ENCODE measurements around the gene DNAJC7. TPM values are rescaled to one million over a fixed set of nuclear protein-coding genes. Genes with fewer than 3 reads are reported as not detected.
A peak's percentile ranks its signal among the peaks of the same experiment; 100 is the strongest.

The DNAJC7 gene
- total RNA-seq, 2 experiments from 2014 or later, result 86.6 to 94.8 TPM

- no peak overlapping the region for H3K27ac Mint-ChIP-seq
- H3K4me3 Mint-ChIP-seq, result no peak overlapping the region
These were observed 36.7 kb upstream of the DNAJC7 start for GRCh38 chr17:42053731-42054500.

GRCh38 chr17:42052346-42052877, 35.2 kb upstream of the DNAJC7 start:
- DNase-seq (no peak), ATAC-seq (no peak)
- CTCF ChIA-PET, result interaction anchor here (0.7 to 1.4 kb wide), 5 partner anchors 10 to 164 kb away, joined by 3 to 7 read pairs (median 3); no protein-coding TSS in a partner anchor
- Mint-ChIP-seq H3K27ac (no peak overlapping the region), H3K4me3 (no peak overlapping the region), H3K36me3 (ENCODE audit: low read depth) (no peaks in the 10 kb centered on the region), H3K4me1 (peaks cover 8% of the 10 kb centered on the region), H3K27me3 (peaks cover 24% of the 10 kb centered on the region), H3K9me3 (ENCODE audit: low read depth) (no peaks in the 10 kb centered on the region)
- POLR2A ChIA-PET, result no interaction called here
- intact Hi-C loops (cut with DNase I, micrococcal nuclease), result no loop called here

More at GRCh38 chr17:42053731-42054500, 36.7 kb upstream of the DNAJC7 start:
- Mint-ChIP-seq H3K4me1 (peaks cover 8% of the 10 kb centered on the region), H3K27me3 (peaks cover 21% of the 10 kb centered on the region), H3K9me3 (ENCODE audit: low read depth) (no peaks in the 10 kb centered on the region), H3K36me3 (ENCODE audit: low read depth) (no peaks in the 10 kb centered on the region)
- CTCF ChIA-PET, result no interaction called here
- POLR2A ChIA-PET, result no interaction called here
- ATAC-seq (no peak), DNase-seq (no peak)
- intact Hi-C loops (cut with DNase I, micrococcal nuclease), result no loop called here

- no peak overlapping the region for H3K27ac Mint-ChIP-seq
- DNase-seq (no peak), ATAC-seq (no peak)
- H3K4me3 Mint-ChIP-seq, result no peak overlapping the region
- H3K4me1 Mint-ChIP-seq, result peaks cover 8% of the 10 kb centered on the region
- no peaks in the 10 kb centered on the region for H3K36me3 Mint-ChIP-seq (ENCODE audit: low read depth)
- H3K27me3 Mint-ChIP-seq, result peaks cover 24% of the 10 kb centered on the region
- POLR2A ChIA-PET, result no interaction called here
- intact Hi-C loops (cut with DNase I, micrococcal nuclease), result no loop called here
- CTCF ChIA-PET, result interaction anchor here (0.7 to 1.4 kb wide), 9 partner anchors 9 to 164 kb away, joined by 3 to 7 read pairs (median 3); partner anchors contain the start of genes NKIRAS2 and ODAD4
- no peaks in the 10 kb centered on the region for H3K9me3 Mint-ChIP-seq (ENCODE audit: low read depth)
These were observed 34.4 kb upstream of the DNAJC7 start for GRCh38 chr17:42051645-42052044.

- CTCF ChIA-PET, result interaction anchor here (1.0 to 1.4 kb wide), 5 partner anchors 11 to 121 kb away, joined by 3 to 7 read pairs (median 3); partner anchors contain the start of genes NKIRAS2 and ODAD4
- Mint-ChIP-seq H3K36me3 (ENCODE audit: low read depth) (no peaks in the 10 kb centered on the region), H3K4me1 (peaks cover 8% of the 10 kb centered on the region), H3K27ac (no peak overlapping the region), H3K27me3 (peaks cover 24% of the 10 kb centered on the region), H3K4me3 (peak overlapping the region; percentile 59), H3K9me3 (ENCODE audit: low read depth) (no peaks in the 10 kb centered on the region)
- no peak for DNase-seq
- intact Hi-C loops (cut with DNase I, micrococcal nuclease), result no loop called here
- ATAC-seq, result no peak
- POLR2A ChIA-PET, result no interaction called here
These were observed 33.8 kb upstream of the DNAJC7 start for GRCh38 chr17:42051013-42051400.

- H3K9me3 Mint-ChIP-seq (ENCODE audit: low read depth), result no peaks in the 10 kb centered on the region
- DNase-seq (peak; percentile 64), ATAC-seq (peak; percentile 83)
- ChIA-PET POLR2A (no interaction called here), CTCF (interaction anchor here (1.0 to 1.4 kb wide), 6 partner anchors 10 to 121 kb away, joined by 3 to 7 read pairs (median 3); partner anchors contain the start of genes NKIRAS2 and ODAD4)
- H3K4me3 Mint-ChIP-seq, result peak within 1 kb of the TSS; percentile 59
- no peaks in the 10 kb centered on the region for H3K36me3 Mint-ChIP-seq (ENCODE audit: low read depth)
- H3K27ac Mint-ChIP-seq, result no peak within 1 kb of the TSS
- peaks cover 24% of the 10 kb centered on the region for H3K27me3 Mint-ChIP-seq
- peaks cover 7% of the 10 kb centered on the region for H3K4me1 Mint-ChIP-seq
- intact Hi-C loops (cut with DNase I, micrococcal nuclease), result no loop called here
These were observed 33.3 kb upstream of the DNAJC7 start, which contains the start of gene C17orf113 for GRCh38 chr17:42050393-42051012. Gene C17orf113 (minus strand): TSS chr17:42050601. CDS start chr17:42043376, 7,225 bp downstream.

- H3K27me3 Mint-ChIP-seq, result peaks cover 24% of the 10 kb centered on the region
- peak; percentile 17 for ATAC-seq
- H3K36me3 Mint-ChIP-seq (ENCODE audit: low read depth), result no peaks in the 10 kb centered on the region
- peaks cover 5% of the 10 kb centered on the region for H3K4me1 Mint-ChIP-seq
- POLR2A ChIA-PET, result interaction anchor here (0.5 kb wide), 1 partner anchor 234 kb away, joined by 3 read pairs; no protein-coding TSS in a partner anchor
- H3K9me3 Mint-ChIP-seq (ENCODE audit: low read depth), result no peaks in the 10 kb centered on the region
- H3K27ac Mint-ChIP-seq, result no peak overlapping the region
- no peak for DNase-seq
- H3K4me3 Mint-ChIP-seq, result peak overlapping the region; percentile 56
- intact Hi-C loops (cut with DNase I, micrococcal nuclease), result no loop called here
- CTCF ChIA-PET, result interaction anchor here (0.7 to 1.4 kb wide), 6 partner anchors 9 to 172 kb away, joined by 3 to 7 read pairs (median 3); no protein-coding TSS in a partner anchor
These were observed 32.7 kb upstream of the DNAJC7 start for GRCh38 chr17:42049834-42050392.

- intact Hi-C loops (cut with DNase I, micrococcal nuclease), result no loop called here
- no peaks in the 10 kb centered on the region for H3K36me3 Mint-ChIP-seq (ENCODE audit: low read depth)
- DNase-seq (no peak), ATAC-seq (no peak)
- H3K4me3 Mint-ChIP-seq, result no peak overlapping the region
- H3K9me3 Mint-ChIP-seq (ENCODE audit: low read depth), result no peaks in the 10 kb centered on the region
- ChIA-PET POLR2A (no interaction called here), CTCF (no interaction called here)
- no peak overlapping the region for H3K27ac Mint-ChIP-seq
- H3K27me3 Mint-ChIP-seq, result peaks cover 13% of the 10 kb centered on the region
- peaks cover 5% of the 10 kb centered on the region for H3K4me1 Mint-ChIP-seq
These were observed 30.1 kb upstream of the DNAJC7 start for GRCh38 chr17:42047343-42047742.

- ATAC-seq (no peak), DNase-seq (no peak)
- ChIA-PET POLR2A (no interaction called here), CTCF (interaction anchor here (0.6 to 1.1 kb wide), 4 partner anchors 63 to 564 kb away, joined by 3 to 4 read pairs (median 3); partner anchors contain the start of gene TUBG1)
- Mint-ChIP-seq H3K27me3 (peaks cover 4% of the 10 kb centered on the region), H3K4me3 (no peak overlapping the region), H3K9me3 (ENCODE audit: low read depth) (no peaks in the 10 kb centered on the region), H3K4me1 (peaks cover 3% of the 10 kb centered on the region), H3K27ac (no peak overlapping the region), H3K36me3 (ENCODE audit: low read depth) (no peaks in the 10 kb centered on the region)
- intact Hi-C loops (cut with DNase I, micrococcal nuclease), result no loop called here
These were observed 28.5 kb upstream of the DNAJC7 start for GRCh38 chr17:42045719-42046118.

- Mint-ChIP-seq H3K4me1 (no peaks in the 10 kb centered on the region), H3K4me3 (no peak overlapping the region), H3K27me3 (peaks cover 4% of the 10 kb centered on the region), H3K36me3 (ENCODE audit: low read depth) (no peaks in the 10 kb centered on the region), H3K9me3 (ENCODE audit: low read depth) (no peaks in the 10 kb centered on the region), H3K27ac (no peak overlapping the region)
- no peak for DNase-seq
- CTCF ChIA-PET, result interaction anchor here (0.6 kb wide), 1 partner anchor 9 kb away, joined by 3 read pairs; no protein-coding TSS in a partner anchor
- ATAC-seq, result no peak
- POLR2A ChIA-PET, result no interaction called here
- intact Hi-C loops (cut with DNase I, micrococcal nuclease), result no loop called here
These were observed 25.5 kb upstream of the DNAJC7 start for GRCh38 chr17:42042598-42043319.

GRCh38 chr17:42041619-42042018, 24.4 kb upstream of the DNAJC7 start:
- ChIA-PET CTCF (interaction anchor here (0.9 to 2.0 kb wide), 4 partner anchors 8 to 26 kb away, joined by 3 to 7 read pairs (median 3); no protein-coding TSS in a partner anchor), POLR2A (no interaction called here)
- no peak overlapping the region for H3K4me3 Mint-ChIP-seq
- H3K9me3 Mint-ChIP-seq (ENCODE audit: low read depth), result no peaks in the 10 kb centered on the region
- ATAC-seq (no peak), DNase-seq (no peak)
- peaks cover 4% of the 10 kb centered on the region for H3K27me3 Mint-ChIP-seq
- no peaks in the 10 kb centered on the region for H3K4me1 Mint-ChIP-seq
- H3K27ac Mint-ChIP-seq, result no peak overlapping the region
- H3K36me3 Mint-ChIP-seq (ENCODE audit: low read depth), result no peaks in the 10 kb centered on the region
- intact Hi-C loops (cut with DNase I, micrococcal nuclease), result no loop called here

GRCh38 chr17:42040818-42041217, 23.6 kb upstream of the DNAJC7 start:
- DNase-seq (no peak), ATAC-seq (no peak)
- no peaks in the 10 kb centered on the region for H3K4me1 Mint-ChIP-seq
- H3K9me3 Mint-ChIP-seq (ENCODE audit: low read depth), result no peaks in the 10 kb centered on the region
- H3K27ac Mint-ChIP-seq, result no peak overlapping the region
- intact Hi-C loops (cut with DNase I, micrococcal nuclease), result no loop called here
- ChIA-PET CTCF (interaction anchor here (0.8 to 2.0 kb wide), 10 partner anchors 9 to 491 kb away, joined by 3 to 7 read pairs (median 3); partner anchors contain the start of genes DNAJC7 and NKIRAS2), POLR2A (no interaction called here)
- H3K36me3 Mint-ChIP-seq (ENCODE audit: low read depth), result no peaks in the 10 kb centered on the region
- no peak overlapping the region for H3K4me3 Mint-ChIP-seq
- peaks cover 4% of the 10 kb centered on the region for H3K27me3 Mint-ChIP-seq

Data from activated CD4-positive, alpha-beta T cell treated with anti-CD3 and anti-CD28 coated beads for 36 hours (primary cell).